Testis (tissue), 3 donors: ENCODE results near the gene TMEM178B. TPM values are rescaled to one million over a fixed set of nuclear protein-coding genes. Genes with fewer than 3 reads are reported as not detected.

Source experiments
- DNase-seq: peaks from one replicate; pipeline ENCODE4 v3.0.0-alpha.2; 2019
- H3K27ac ChIP-seq, 2 donors: fragments of 200-600 bp; sonication (generic); one replicate each; pipeline ENCODE4 v1.5.1; 2019
- H3K27me3 ChIP-seq: fragments of 200-600 bp; sonication (generic); one replicate; pipeline ENCODE4 v1.5.1; 2019
- H3K36me3 ChIP-seq: fragments of 200-600 bp; sonication (generic); one replicate; pipeline ENCODE4 v1.5.1; 2017; ENCODE audit warnings: low read depth; ENCODE audit errors: missing control alignments
- H3K4me1 ChIP-seq: fragments of 200-600 bp; sonication (generic); one replicate; pipeline ENCODE4 v1.5.1; 2019
- H3K4me3 ChIP-seq, 2 donors: fragments of 200-600 bp; sonication (generic); one replicate each; pipeline ENCODE4 v1.5.1; 2017 to 2019
- H3K9me3 ChIP-seq: fragments of 200-600 bp; sonication (generic); one replicate; pipeline ENCODE4 v1.5.1; 2017
- POLR2A ChIP-seq: fragments of 450-650 bp; IDR thresholded peaks from one replicate; pipeline ENCODE4 v1.6.1; 2017; ENCODE audit warnings: antibody characterized with exemption, mild to moderate bottlenecking, moderate library complexity
- WGBS, 2 donors: methylation state at CpG; one replicate each; pipeline ENCODE4 v1.1.5; 2018; 5-methylcytosine and 5-hydroxymethylcytosine counted together
- intact Hi-C: fragments of 100-400 bp; cut with DNase I; formaldehyde crosslinking; loops from one replicate; pipeline ENCODE4 v1.15.1; 2023; ENCODE audit warnings: low total_unique reads
- polyA plus RNA-seq: library from polyadenylated mRNA; stranded (reverse); fragments of 350-450 nt; fragmentation: Illumina TruSeq; extraction: RNeasy Lipid Tissue Mini Kit (QIAGEN cat#74804); gene quantifications from one replicate; pipeline ENCODE4 v1.2.3, GENCODE V29; 2014; ENCODE audit warnings: low read depth, low replicate concordance; ENCODE audit not compliant: insufficient read depth
- total RNA-seq, 2 donors: library from RNA; depleted of rRNA; stranded (reverse); fragments of >200 nt; gene quantifications; one replicate each; pipeline ENCODE4 v1.2.3, GENCODE V29; 2016
- TF ChIP-seq, protein P1 (sequence below), 3 experiments: fragments of 450-650 bp in 2 of 3; fragments of 200-600 bp in 1 of 3; sonication (generic) in 1 of 3; IDR thresholded peaks; one replicate each; pipeline ENCODE4 v1.5.1; 2016 to 2019; ENCODE audit warnings: antibody characterized with exemption in 3 of 3, mild to moderate bottlenecking in 2 of 3, moderate library complexity in 1 of 3

TMEM178B gene
- total and polyA plus RNA-seq, 3 donors from 2014 or later = 1.7 to 7.2 (median 2.0) TPM

- Histone ChIP-seq H3K4me1 (peaks cover 7% of the 10 kb centered on the region), H3K27ac (no peak overlapping the region), H3K9me3 (no peaks in the 10 kb centered on the region), H3K36me3 (no peaks in the 10 kb centered on the region), H3K4me3 (no peak overlapping the region), H3K27me3 (no peaks in the 10 kb centered on the region)
- intact Hi-C loops = no loop called here
- TF ChIP-seq POLR2A = no peak
- TF ChIP-seq, protein P1, sequence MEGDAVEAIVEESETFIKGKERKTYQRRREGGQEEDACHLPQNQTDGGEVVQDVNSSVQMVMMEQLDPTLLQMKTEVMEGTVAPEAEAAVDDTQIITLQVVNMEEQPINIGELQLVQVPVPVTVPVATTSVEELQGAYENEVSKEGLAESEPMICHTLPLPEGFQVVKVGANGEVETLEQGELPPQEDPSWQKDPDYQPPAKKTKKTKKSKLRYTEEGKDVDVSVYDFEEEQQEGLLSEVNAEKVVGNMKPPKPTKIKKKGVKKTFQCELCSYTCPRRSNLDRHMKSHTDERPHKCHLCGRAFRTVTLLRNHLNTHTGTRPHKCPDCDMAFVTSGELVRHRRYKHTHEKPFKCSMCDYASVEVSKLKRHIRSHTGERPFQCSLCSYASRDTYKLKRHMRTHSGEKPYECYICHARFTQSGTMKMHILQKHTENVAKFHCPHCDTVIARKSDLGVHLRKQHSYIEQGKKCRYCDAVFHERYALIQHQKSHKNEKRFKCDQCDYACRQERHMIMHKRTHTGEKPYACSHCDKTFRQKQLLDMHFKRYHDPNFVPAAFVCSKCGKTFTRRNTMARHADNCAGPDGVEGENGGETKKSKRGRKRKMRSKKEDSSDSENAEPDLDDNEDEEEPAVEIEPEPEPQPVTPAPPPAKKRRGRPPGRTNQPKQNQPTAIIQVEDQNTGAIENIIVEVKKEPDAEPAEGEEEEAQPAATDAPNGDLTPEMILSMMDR (IDR thresholded peaks at IDR 0.05) = no peak
- no peak for DNase-seq
- WGBS, 2 donors = 54 to 83% methylated on average over 1 of the region's 1 CpG
Observed at GRCh38 chr7:141418066-141418465, 344.2 kb downstream of the TMEM178B start.

- Histone ChIP-seq H3K36me3 (no peaks in the 10 kb centered on the region), H3K4me3 (no peak overlapping the region), H3K27ac (no peak overlapping the region), H3K27me3 (no peaks in the 10 kb centered on the region), H3K9me3 (no peaks in the 10 kb centered on the region), H3K4me1 (peaks cover 7% of the 10 kb centered on the region)
- no peak for DNase-seq
- TF ChIP-seq, protein P1 (IDR thresholded peaks at IDR 0.05) = no peak
- no peak for TF ChIP-seq POLR2A
- intact Hi-C loops = no loop called here
- 91% methylated on average over 2 of the region's 2 CpGs for WGBS, 2 donors
Observed at GRCh38 chr7:141421306-141421705, 347.4 kb downstream of the TMEM178B start.

GRCh38 chr7:141427134-141427533 is 353.3 kb downstream of the TMEM178B start:
- Histone ChIP-seq H3K4me1 (no peaks in the 10 kb centered on the region), H3K27me3 (no peaks in the 10 kb centered on the region), H3K27ac (no peak overlapping the region), H3K4me3 (no peak overlapping the region), H3K9me3 (no peaks in the 10 kb centered on the region), H3K36me3 (no peaks in the 10 kb centered on the region)
- intact Hi-C loops = no loop called here
- no peak for DNase-seq
- no peak for TF ChIP-seq POLR2A
- TF ChIP-seq, protein P1 (IDR thresholded peaks at IDR 0.05) = no peak

DNA sequence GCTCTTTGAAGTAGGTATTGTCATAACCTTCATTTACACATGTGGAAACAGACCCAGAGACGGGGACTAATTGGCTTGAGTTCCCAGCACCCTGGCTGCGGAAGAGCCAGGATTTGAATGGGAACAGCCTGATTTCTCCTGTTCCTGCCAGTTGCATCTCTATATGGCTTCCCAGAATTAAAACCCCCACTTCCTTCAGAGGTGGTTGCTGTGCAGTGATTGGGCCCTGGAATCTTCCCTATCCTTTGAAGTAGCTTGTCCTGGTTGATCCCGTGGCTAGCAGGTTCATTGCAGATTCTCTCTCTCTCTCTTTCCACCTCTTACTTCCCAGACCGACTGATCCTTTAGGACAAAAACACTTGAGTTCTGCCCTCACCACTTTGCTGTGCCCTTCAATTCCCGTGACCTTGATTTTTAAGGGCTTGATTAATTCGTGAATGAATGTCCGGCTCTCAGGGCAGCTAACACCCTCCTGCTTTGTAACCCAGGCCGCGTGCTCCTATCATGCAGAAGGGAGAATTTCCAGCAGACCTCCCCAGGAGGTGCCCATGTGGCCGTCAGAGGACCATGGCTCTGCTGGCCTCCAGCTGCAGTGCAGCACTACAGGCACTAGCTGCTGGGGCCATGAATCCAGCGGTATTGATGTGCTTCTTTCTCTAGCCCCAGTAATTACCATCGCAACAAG is 356.7 kb downstream of the TMEM178B start:
- Histone ChIP-seq H3K27me3 (no peaks in the 10 kb centered on the region), H3K4me3 (no peak overlapping the region), H3K27ac (no peak overlapping the region), H3K36me3 (no peaks in the 10 kb centered on the region), H3K4me1 (no peaks in the 10 kb centered on the region), H3K9me3 (no peaks in the 10 kb centered on the region)
- no peak for DNase-seq
- 43 to 66% methylated on average over 6 to 12 of the region's 12 CpGs for WGBS, 2 donors
- intact Hi-C loops = no loop called here
- TF ChIP-seq, protein P1 (IDR thresholded peaks at IDR 0.05) = no peak
- no peak for TF ChIP-seq POLR2A

GRCh38 chr7:141431140-141431479 is 357.2 kb downstream of the TMEM178B start:
- Histone ChIP-seq H3K27ac (no peak overlapping the region), H3K27me3 (no peaks in the 10 kb centered on the region), H3K9me3 (no peaks in the 10 kb centered on the region), H3K4me3 (no peak overlapping the region), H3K36me3 (no peaks in the 10 kb centered on the region), H3K4me1 (no peaks in the 10 kb centered on the region)
- no peak for DNase-seq
- WGBS, 2 donors = 80 to 81% methylated on average over 2 of the region's 2 CpGs
- TF ChIP-seq, protein P1 (IDR thresholded peaks at IDR 0.05) = no peak
- TF ChIP-seq POLR2A = no peak
- intact Hi-C loops = no loop called here
